ENCODE results near the gene ETFB.
"Not testable (repeated sequence)": the region's sequence is repeated elsewhere in the genome, so short reads cannot be mapped to it uniquely, and the experiment has no call there.

Gene ETFB

GRCh38 chr19:51365965-51366388, at the start of gene ETFB:
Gene ETFB (minus strand): TSS chr19:51366388. CDS start chr19:51366326, 62 bp downstream.
- no peak for DNase-seq

GRCh38 chr19:51415187-51415586, 49.0 kb upstream of the ETFB start:
- DNase-seq = no peak

- no peak for DNase-seq
These were observed 45.0 kb upstream of the ETFB start for GRCh38 chr19:51410950-51411748.

DNA sequence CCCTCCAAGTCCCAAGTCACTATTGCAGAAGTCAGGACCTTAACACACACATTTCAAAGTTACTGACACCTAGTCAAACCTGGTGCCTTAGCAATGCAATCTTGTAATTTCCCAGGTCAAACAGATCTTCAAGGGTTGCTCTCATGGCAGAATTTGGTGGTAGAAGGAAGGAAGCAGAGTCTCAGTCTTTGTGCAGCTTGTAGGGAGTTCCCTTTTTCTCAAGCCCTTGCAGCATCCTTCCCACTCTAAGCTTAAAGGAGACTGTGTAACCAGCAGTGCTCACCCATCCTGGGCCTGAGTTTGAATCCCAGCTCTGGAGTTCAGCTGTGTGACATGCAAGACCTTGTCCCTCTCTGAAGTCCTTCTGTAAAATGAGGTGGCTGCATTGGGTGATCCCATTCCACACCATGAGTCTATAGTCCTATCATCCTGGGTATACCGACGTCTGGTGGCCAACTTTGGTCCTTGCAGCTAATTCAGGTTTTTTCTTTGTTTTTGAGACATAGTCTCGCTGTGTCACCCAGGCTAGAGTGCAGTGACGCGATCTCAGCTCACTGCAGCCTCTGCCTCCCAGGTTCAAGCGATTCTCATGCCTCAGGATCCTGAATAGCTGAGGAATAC, 41.4 kb upstream of the ETFB start:
- DNase-seq = peak; percentile 96

DNA sequence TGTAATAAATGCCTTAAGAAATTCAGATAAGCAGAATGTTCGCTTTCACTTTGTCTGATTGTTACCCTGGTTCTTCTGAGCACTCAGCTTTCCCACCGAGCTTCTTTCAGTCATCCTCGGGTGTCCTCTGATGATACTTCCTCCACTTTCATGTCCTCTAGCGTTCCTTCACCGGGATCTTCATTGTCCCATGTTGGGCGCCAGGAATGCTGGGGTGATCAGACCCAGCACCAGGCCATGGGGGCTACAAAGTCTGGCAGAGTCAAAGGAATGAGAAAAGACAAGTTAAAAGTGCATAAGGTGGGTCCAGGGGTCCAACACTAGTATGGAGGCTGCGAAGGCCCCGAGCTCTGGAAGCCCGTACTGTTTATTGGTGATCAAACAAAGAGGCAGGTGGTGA, 35.9 kb upstream of the ETFB start:
- no peak for DNase-seq

GRCh38 chr19:51399936-51400335, 33.7 kb upstream of the ETFB start:
- not testable (repeated sequence) for DNase-seq

GRCh38 chr19:51399231-51399630, 33.0 kb upstream of the ETFB start:
- DNase-seq = no peak

DNA sequence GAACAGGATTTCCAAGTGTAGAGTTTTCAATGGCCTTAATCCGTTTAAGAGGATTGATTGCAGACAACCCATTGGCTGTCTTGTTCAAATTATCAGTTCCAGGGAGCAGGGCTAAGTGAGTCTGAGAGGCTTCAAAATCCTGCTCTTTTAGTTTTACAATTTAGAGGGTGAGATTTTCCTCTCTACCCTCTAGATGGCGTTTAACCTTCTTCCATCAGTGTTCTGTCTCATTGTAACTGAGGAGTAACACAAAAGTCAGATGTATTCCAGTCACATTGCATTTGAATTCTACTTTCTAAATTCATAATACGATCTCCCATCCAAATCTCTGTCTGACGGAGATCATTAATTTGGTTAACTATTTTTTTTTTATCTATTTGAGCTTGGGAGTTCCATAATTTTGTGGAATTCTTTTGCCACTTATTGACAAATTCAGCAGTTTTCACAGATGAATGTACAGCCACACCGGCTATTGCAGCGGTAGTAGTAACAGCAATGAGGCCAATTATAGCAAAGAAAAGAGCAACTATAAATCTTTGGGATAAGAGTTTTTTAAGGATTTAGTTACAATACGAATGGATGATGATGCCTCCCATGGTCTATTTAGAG, 32.0 kb upstream of the ETFB start:
- peak; percentile 62 for DNase-seq

DNA sequence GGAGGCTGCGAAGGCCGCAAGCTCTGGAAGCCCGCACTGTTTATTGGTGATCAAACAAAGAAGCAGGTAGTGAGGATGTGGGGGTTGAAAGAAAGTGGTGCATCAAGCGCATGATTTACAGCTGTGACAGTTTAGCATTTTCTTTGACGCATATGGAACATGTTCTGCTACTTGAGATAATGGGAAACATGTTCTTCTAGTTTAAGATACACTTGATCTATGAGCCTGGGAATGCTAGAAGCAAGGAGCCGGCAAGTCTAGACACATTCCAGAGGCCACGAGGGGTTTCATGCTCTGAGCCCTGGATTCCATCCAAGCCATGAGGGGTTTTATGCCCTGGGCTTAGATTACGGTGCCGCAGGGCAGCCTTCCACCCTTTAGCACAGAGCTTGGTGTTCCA, 31.3 kb upstream of the ETFB start:
- DNase-seq = not testable (repeated sequence)

DNA sequence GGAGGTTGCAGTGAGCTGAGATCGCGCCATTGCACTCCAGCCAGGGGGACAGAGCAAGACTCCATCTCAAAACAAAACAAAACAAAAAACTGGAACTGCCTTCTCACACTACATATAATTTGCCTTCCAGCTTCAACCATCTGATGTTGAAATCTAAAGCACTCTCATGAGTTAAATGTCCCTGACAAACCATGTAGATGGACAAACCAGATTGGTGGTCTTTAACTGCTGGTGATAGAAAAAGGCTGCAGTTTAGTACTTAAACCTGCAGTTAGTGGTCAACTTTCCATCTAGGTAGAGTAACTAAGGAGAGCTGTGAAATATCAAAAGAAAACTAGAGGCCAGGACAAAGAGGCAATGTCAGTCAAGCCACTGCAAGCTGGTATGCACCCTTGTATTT, 30.0 kb upstream of the ETFB start:
- DNase-seq = no peak

DNA sequence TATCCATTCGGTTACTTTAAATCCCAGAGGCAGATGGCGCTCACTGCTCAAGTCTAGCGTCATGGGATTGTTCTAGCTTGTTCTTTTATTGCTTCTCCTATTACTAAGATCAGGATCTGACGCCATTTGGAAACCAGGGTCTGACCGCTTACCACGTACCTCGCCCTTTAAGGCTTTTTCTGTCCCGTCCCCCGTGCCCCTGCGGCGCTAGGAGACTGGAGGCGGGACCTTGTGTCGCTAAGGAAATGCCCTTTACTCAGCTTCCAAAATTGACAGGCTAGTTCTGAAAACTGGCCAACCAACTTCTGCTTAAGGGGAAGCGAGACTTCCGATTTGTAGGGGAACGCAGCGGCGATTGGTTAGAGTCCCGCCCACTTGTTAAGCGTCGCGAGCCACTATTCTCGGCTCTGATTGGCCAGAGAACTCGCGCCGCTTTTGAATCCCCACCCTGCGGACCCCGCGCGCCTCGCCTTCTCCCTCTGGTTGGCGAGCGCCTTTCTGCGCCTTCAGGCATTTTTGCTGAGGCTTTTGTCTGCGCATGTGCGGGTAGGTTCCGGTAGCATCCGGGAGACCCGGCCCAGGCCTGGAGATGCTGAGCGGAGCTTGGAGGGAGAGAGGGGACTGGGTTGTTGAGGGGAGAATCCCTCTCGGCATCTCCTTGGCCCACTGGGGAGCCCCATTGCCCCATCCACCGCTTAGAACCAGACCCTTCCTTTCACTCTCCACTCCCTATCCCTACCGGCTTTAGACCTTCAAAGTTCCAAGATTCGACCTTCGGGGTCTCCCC, 28.1 kb upstream of the ETFB start:
- DNase-seq = peak; percentile 100

DNA sequence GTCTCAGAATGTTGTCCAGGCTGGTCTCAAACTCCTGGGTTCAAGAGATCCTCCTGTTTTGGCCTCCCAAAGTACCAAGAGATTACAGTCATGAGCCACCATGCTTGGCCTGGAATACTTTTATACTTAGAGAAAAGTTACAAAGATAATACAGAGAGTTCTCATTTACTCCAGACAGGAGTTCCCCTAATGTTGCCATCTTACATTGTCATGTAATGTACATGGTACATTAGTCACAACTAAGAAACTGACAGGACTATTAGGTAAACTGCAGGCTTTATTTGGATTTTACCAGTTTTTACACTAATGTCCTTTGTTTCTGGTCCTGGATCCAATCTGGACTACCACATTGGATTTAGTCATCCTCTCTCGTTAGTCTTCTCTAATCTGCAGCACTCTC, 26.5 kb upstream of the ETFB start:
- peak; percentile 78 for DNase-seq

GRCh38 chr19:51391073-51391611, 25.0 kb upstream of the ETFB start:
- DNase-seq = no peak

- no peak for DNase-seq
These were observed 23.0 kb upstream of the ETFB start for GRCh38 chr19:51389143-51389542.

DNA sequence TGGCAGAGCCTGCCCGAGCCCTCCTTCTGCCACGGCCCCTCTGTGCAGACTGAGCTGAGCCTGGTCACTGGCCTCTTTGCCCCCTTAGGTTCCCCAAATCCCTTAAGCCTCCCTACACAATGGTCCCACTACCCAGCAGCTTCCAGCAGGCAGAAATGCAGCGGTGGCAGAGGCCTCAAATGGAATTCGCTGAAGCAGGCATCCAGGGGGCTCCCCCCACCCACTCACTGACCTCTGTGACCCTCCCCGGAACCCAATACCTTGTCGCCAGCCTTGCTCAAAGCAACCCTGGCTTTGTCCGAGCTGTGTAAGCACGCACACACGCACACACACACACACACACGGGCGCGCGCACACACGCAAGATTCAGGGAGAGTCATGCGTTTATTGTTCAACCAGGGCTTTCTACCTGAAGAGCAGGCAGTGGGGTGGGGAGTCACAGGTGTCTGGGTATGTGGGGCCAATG, 21.8 kb upstream of the ETFB start, which contains the start of gene LIM2:
Gene LIM2, minus strand, starts transcription at position 51 of the 466 bp plus-strand sequence. CDS start 531 bp downstream, outside the sequence.
- no peak for DNase-seq

DNA sequence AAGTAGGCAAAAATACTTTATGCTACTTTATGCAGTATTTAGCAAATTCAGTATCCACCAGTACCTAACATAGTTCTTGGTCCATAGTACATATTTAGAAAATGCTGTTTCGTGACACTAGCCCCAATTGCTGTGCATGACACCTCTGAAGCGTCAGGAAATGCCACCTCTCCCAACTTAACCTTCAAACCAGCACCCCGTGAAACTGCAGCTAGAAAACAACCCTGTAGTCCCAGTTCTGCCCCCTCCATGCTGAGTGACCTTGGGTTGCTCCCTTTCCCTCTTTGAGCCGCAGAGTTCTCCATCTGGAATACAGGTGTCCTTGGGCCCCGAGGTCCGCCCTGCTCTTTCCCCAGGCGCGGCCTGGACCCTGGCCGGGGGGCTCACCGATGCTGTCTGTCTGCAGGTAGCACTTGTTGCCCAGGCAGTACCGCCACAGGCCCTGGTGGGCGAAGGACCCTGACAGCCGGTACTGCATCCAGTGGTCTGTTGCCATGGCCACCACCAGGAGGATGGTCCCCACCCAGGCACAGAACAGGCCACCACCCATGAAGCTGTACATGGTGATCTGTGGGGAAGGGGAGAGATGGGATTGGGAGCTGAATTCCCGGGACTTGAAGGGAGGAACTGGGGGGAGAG, 20.8 kb upstream of the ETFB start:
- DNase-seq = no peak

DNA sequence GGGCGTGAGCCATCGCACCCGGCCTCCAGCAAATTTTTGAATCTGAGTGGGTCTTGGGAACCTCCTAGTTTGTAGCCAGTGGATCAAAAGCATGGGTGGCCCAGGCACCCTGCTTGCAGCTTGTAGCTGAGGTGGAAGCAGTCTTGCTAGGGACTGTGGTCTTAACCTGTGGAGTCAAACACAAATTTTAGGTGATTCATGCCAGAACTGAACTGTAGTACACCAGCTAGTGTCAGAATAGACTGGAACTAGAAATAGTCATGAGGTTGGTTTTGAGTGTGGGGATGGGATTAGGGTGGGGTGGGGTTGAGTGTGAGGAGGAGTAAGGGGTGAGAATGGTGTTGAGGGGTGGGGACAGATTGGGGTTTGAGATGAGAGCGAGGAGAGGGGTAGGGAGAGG, 15.8 kb upstream of the ETFB start:
- DNase-seq = no peak

GRCh38 chr19:51380379-51380778, 14.2 kb upstream of the ETFB start:
- DNase-seq = no peak

DNA sequence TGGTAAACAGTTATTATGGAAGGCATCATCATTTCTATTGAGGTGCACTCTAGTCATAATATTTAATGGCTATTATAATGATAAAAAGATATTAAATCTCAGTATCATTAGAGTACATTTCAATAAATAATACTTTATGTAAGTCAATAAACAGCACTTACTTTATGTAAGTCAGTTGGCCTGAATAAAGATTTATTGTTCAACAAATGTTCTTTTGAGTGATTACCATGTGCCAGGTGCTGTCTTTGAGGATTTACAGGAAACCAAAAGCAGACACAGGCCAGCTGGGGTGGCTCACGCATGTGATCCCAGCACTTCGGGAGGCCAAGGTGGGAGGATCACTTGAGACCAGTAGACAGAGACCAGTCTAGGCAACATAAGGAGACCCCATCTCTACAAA, 11.2 kb upstream of the ETFB start:
- no peak for DNase-seq

DNA sequence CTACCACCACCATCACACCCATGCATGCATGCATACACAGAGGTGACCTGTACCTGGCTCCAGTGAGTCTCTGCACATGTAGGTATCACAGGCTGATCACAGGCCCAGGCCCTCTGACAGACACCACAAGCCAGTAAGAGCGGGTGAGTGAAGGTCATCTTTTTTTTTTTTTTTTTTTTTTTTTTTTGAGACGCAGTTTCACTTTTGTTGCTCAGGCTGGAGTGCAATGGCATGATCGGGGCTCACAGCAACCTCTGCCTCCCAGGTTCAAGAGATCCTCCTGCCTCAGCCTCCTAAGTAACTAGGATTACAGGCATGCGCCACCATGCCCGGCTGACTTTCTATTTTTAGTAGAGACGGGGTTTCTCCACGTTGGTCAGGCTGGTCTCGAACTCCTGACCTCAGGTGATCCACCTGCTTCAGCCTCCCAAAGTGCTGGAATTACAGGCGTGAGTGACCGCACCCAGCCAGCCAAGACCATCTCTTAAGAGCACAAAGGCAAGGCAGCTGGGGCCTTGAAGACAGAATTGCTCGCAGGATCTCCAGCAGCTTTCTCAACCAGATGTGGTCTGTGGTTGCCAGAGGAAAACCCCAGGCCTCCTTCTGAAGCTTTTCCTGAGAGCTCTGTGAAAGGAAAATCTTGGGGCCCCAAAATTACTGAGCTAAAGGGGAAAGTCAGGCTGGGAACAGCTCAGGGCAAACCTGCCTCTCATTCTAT, 9.5 kb upstream of the ETFB start:
- DNase-seq = peak; percentile 20
